HS-5 (cell line): ENCODE data around the gene PRR7.

Experiments used
- DNase-seq: peaks from one replicate; pipeline ENCODE4 v3.0.0-alpha.2; 2012; ENCODE audit warnings: low read depth

Gene PRR7

GRCh38 chr5:177425196-177425800, 21.3 kb upstream of the PRR7 start:
- no peak for DNase-seq

GRCh38 chr5:177425801-177426565, 20.6 kb upstream of the PRR7 start:
- peak; percentile 100 for DNase-seq

- DNase-seq: no peak
These were observed 19.9 kb upstream of the PRR7 start, which contains the start of gene GRK6 for GRCh38 chr5:177426566-177427210. Gene GRK6 (plus strand): TSS chr5:177426676. CDS start chr5:177426846, 170 bp downstream.

GRCh38 chr5:177427211-177427822, 19.3 kb upstream of the PRR7 start:
- no peak for DNase-seq

GRCh38 chr5:177427919-177428573, 18.6 kb upstream of the PRR7 start:
- DNase-seq: no peak

GRCh38 chr5:177428574-177429217, 17.9 kb upstream of the PRR7 start:
- no peak for DNase-seq

GRCh38 chr5:177429248-177430040, 17.2 kb upstream of the PRR7 start:
- no peak for DNase-seq

GRCh38 chr5:177430140-177430951, 16.3 kb upstream of the PRR7 start:
- no peak for DNase-seq

- DNase-seq: no peak
These were observed 15.7 kb upstream of the PRR7 start for GRCh38 chr5:177430972-177431316.

GRCh38 chr5:177431317-177432142, 15.1 kb upstream of the PRR7 start:
- no peak for DNase-seq

GRCh38 chr5:177432143-177432838, 14.3 kb upstream of the PRR7 start:
- no peak for DNase-seq

GRCh38 chr5:177432839-177433657, 13.6 kb upstream of the PRR7 start:
- DNase-seq: no peak

GRCh38 chr5:177433658-177434217, 12.9 kb upstream of the PRR7 start:
- no peak for DNase-seq

GRCh38 chr5:177434437-177434836, 12.2 kb upstream of the PRR7 start:
- no peak for DNase-seq

GRCh38 chr5:177434942-177435738, 11.5 kb upstream of the PRR7 start:
- DNase-seq: no peak

- no peak for DNase-seq
These were observed 10.6 kb upstream of the PRR7 start for GRCh38 chr5:177435847-177436536.
